Skin epidermis (tissue), 12 donors: Measurements from ENCODE around the gene SKI.

ENCODE experiments used
- H3K27ac ChIP-seq, 21 experiments: fragments of 200-600 bp; sonication (generic) in 11 of 21; one replicate each; pipeline ENCODE4 v1.5.0; 2020; ENCODE audit warnings: mild to moderate bottlenecking in 3 of 21, inconsistent platforms in 2 of 21, moderate library complexity in 2 of 21
- H3K4me3 ChIP-seq, 7 experiments: fragments of 200-600 bp; sonication (generic) in 2 of 7; one replicate each; pipeline ENCODE4 v1.5.0; 2020; ENCODE audit warnings: inconsistent platforms in 2 of 7, mild to moderate bottlenecking in 2 of 7, moderate library complexity in 1 of 7

SKI gene

DNA sequence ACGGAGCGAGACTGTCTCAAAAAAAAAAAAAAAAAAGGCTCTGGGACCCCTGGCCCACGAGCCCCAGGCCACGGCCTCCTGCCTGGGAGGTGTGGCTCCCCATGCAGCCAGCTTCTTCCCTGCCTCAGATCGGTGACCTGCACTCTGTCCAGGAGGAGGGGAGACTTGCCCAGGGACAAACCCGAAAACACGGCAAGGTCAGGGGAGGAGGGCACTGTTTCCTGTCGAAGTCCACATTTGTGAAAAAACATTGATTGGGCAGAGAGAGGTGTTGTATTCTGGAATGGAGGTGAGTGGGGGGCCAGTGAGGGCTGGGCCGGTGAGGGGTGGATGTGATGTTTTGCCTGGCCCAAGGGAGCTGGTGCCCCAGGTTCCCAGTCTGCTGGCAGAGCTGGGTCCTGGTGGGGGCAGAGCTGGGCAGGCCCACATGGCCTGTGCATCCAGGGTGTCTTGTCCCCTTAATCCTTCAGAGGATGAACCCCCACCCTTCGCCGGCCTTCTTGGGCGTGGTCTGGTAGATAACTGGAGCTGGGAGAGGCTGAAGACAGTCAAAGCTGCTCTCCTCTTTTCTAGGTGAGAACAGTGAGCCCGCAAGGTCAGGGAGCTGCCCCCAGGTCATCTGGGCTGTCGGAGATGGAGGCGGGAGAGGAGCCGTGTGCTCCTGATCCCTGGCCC, 21.2 kb upstream of the SKI start:
- Histone ChIP-seq H3K27ac (peak overlapping the region in 20 of 21 experiments; percentile 41 to 88 (median 76)), H3K4me3 (peak overlapping the region in 1 of 7 experiments; percentile 9)

DNA sequence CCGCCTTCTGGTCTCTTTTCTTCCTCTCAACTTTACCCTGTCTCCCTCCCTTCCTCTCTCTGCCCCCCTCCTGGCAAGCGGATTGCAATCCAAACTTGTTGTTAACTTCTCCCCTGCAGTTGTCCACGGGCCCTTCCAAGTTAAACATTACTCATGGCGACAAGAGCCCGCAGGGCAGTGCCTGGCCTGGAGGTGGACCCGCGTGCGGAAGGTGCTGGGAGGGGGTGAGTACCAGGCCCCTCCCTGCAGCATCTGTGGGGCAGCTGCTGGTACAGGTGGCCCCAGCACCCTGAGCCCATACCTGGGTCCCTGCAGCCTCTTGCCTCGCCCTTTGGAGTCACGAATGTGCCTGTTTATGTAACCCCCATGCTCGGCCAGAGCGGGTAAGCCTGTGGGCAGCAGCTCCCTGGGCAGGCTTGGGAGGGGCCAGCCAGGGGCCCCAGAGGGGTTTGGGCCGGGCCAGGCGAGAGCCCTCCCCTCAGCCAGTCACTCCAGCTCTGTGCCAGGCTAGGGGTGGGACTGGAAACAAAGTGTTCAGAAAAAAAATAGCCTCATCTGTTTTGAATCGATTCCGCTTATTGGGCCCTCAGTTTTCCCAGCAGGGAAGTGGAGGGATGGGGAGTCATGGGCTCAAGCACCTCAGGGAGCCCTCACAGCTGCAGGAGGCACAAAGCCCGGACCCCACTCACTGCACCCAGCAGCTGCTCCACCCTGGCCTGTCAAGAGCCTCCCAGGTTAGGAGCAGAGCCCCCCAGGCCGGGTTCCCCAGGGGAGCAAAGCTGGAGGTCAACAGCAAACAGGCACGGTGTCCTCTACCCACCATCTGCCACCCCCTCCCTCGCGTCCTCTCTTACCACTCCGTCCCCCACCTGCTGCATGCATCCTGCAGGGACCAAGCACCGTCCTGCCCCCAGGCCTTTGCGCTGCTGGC, 19.5 kb upstream of the SKI start:
- peak overlapping the region in 18 of 21 experiments; percentile 49 to 88 (median 76) for H3K27ac ChIP-seq
- no peak overlapping the region for H3K4me3 ChIP-seq

DNA sequence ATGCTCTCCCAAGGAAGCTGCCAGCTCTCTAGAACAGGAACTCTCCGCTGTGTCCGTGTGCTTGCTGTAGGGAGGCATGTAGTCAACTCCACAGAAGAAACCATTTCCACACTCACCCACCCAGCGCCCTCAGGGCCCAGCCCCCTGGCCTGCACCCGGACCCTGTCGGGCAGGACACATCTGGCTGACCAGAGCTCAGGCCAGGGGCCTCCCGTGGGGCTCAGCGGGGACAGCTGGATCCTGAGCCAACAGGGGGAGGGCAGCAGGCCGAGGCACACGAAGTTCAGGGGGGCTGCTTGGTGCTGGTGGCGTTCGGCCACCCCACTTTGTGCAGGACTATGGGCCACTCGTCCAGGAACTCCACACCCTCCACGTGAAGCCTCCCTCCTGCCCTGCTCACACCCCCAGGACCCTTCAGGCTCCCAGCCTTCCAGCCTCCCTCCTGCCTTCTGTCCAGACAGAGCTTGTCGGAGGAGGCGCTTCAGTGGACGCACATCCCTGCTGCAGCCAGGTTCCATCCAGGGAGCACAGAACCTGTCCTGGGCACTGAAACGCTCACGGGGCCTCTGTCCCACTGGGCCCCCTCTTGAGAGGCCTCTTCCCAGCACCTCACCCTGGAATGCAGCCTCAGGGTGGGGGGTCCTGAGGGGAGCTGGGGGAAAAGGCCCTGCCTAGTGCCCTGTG, 18.6 kb upstream of the SKI start:
- Histone ChIP-seq H3K27ac (peak overlapping the region in 15 of 21 experiments; percentile 6 to 88 (median 78)), H3K4me3 (no peak overlapping the region)

- Histone ChIP-seq H3K27ac (peak overlapping the region in 14 of 21 experiments; percentile 57 to 88 (median 78)), H3K4me3 (no peak overlapping the region)
Observed at GRCh38 chr1:2210084-2210653, 17.9 kb upstream of the SKI start.

- no peak overlapping the region for H3K4me3 ChIP-seq
Observed at GRCh38 chr1:2210786-2211185, 17.3 kb upstream of the SKI start.

DNA sequence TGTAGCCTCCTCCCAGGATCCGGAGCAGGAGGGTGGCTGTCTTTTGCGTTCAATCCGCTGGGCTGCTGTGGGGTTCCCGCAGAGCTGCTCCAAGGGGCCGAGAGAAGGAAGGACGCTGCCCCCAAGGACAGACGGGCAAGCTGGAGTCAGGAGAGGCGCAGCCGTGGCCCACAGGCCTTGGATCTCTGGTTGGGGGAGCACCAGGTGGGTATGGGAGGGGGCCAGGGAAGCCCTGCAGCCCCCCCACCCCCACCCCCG, 15.9 kb upstream of the SKI start:
- Histone ChIP-seq H3K27ac (peak overlapping the region; percentile 62 to 99 (median 92)), H3K4me3 (peak overlapping the region in 2 of 7 experiments; percentile 13 to 18)

More at GRCh38 chr1:2210786-2211185, 17.3 kb upstream of the SKI start:
- peak overlapping the region in 10 of 21 experiments; percentile 42 to 88 (median 79) for H3K27ac ChIP-seq

GRCh38 chr1:2212532-2213491, 15.3 kb upstream of the SKI start:
- Histone ChIP-seq H3K27ac (peak overlapping the region; percentile 62 to 99 (median 92)), H3K4me3 (peak overlapping the region in 5 of 7 experiments; percentile 4 to 21 (median 13))

DNA sequence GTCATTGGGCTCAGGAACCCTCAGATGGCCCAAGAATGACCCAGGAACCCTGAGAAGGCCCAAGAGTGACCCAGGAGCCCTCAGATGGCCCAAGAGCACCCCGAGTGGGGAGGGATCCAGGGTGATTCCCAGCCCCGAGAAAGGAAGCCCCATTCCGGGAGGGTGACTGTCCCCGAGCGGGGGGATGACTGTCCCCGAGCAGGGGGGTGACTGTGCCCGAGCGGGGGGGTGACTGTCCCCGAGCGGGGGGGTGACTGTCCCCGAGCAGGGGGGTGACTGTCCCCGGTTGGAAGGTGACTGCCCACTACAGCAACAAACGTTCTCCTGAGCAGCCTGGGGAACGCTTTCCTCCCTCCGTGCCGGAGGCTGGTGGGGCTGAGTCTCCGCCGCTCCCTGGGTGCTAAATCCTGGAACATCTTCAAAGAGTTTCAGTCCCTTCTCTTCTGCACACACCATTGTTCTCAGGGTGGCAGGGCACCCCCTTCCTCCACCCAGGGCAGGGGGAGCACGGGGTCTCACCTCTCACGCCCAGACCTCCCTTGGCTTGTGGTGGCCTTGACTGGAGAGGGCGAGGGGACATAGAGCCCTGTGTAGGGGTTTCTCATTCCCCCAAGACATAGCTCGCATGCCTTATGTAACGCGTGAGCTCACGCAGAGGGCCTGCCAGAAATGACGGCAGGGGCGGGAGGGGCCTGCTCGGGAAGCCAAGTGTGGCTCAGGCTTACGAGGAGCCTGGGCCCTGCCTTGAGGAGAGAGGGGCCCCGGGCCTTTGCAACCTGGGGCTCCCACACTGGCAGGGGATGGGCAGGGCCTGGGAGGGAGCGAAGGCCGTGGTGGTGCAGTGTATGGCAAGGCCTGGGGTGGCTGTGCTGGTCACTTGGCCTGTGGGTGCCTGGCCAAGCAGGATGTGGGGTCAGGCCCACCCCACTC, 14.3 kb upstream of the SKI start:
- Histone ChIP-seq H3K4me3 (peak overlapping the region in 2 of 7 experiments; percentile 18 to 21), H3K27ac (peak overlapping the region; percentile 76 to 99 (median 92))

- H3K27ac ChIP-seq = peak overlapping the region; percentile 76 to 99 (median 92)
- no peak overlapping the region for H3K4me3 ChIP-seq
Observed at GRCh38 chr1:2214541-2215241, 13.4 kb upstream of the SKI start.

DNA sequence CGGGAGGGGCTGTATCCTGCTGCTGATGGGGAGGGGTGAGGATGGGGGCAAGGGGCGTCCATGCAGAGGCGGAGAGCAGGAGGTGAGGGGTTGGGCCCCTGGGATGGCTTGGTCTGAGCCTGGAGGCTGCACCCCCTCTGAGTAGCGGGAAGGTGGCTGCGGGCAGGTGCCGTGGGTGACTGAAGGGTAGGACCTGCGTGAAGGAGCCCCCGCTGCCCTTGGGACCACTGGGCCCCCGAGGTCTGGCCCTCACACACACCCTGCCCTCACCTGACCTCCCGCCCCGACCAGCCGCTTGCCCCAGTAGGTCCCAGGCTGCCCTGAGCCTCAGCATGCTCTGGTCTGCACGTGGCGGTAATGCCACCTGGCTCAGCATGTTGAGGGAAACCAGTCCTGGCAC, 12.8 kb upstream of the SKI start:
- Histone ChIP-seq H3K27ac (peak overlapping the region in 10 of 21 experiments; percentile 89 to 98 (median 95)), H3K4me3 (no peak overlapping the region)

GRCh38 chr1:2215909-2216766, 12.0 kb upstream of the SKI start:
- Histone ChIP-seq H3K4me3 (no peak overlapping the region), H3K27ac (peak overlapping the region in 2 of 21 experiments; percentile 5 to 93)

DNA sequence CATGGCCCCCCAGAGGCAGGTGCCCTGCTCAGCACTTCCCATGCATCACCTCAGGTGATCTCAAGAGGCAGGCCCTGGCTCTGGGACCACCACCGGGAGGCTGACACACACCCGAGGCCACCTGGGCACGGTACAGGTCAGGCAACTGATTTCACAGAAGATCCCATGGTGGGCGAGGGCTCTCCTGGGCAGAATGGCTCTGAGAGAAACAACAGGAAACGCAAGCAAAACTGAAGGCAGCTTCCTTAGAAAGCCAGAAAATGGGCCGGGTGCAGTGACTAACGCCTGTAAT, 11.4 kb upstream of the SKI start:
- Histone ChIP-seq H3K4me3 (no peak overlapping the region), H3K27ac (peak overlapping the region in 1 of 21 experiments; percentile 6)

DNA sequence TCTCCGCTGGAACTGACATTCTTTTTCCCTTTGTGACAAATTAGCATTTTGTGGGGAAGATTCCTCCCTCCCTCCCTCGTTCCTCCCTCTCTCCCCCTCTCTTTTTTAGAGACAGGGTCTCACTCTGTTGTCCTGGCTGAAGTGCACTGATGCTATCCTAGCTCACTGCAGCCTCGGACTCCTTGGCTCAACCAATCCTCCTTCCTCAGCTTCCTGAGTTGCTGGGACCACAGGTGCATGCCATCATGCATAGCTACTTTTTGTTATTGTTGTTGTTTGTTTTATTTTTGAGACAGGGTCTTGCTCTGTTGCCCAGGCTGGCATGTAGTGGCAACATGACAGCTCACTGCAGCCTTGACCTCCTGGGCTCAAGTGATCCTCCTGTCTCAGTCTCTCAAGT, 6.8 kb upstream of the SKI start:
- peak overlapping the region in 1 of 21 experiments; percentile 7 for H3K27ac ChIP-seq

GRCh38 chr1:2224170-2224584, 3.9 kb upstream of the SKI start:
- Histone ChIP-seq H3K27ac (peak overlapping the region in 1 of 21 experiments; percentile 31), H3K4me3 (no peak overlapping the region)

More for the DNA sequence above, 6.8 kb upstream of the SKI start:
- H3K4me3 ChIP-seq = no peak overlapping the region

GRCh38 chr1:2224631-2225428, 3.3 kb upstream of the SKI start:
- Histone ChIP-seq H3K4me3 (no peak overlapping the region), H3K27ac (no peak overlapping the region)
